Measurements from ENCODE around the gene AGAP1. TPM values are rescaled to one million over a fixed set of nuclear protein-coding genes. Genes with fewer than 3 reads are reported as not detected.

AGAP1 gene
- total RNA-seq, 2 experiments from 2014 or later: not detected

DNA sequence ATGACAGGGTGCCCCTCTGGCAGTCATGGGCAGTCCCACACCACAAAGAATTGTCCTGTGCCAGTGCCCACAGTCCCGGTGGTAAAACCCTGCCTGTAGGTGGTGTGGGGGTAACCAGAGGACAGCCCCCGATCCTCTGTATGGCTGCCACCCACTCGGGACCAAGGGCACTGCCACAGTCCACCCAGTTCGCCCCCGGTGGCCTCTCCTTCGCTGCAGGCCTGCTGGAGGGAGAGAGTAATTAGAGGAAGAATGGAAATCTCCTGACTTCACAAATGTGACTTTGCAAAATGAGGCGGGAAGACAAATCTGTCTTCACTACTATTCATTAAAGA, 663.0 kb downstream of the AGAP1 start:
- Histone ChIP-seq H3K4me3 (ENCODE audit: low read depth, low read length, poor library complexity, severe bottlenecking) (no peak overlapping the region), H3K4me1 (ENCODE audit: insufficient read depth, low read length, poor library complexity, severe bottlenecking) (no peaks in the 10 kb centered on the region), H3K79me2 (ENCODE audit: insufficient read depth, low read depth, low read length) (no peaks in the 10 kb centered on the region), H3K9me3 (ENCODE audit: low read length) (no peaks in the 10 kb centered on the region), H4K20me1 (ENCODE audit: insufficient read depth, low read length) (no peaks in the 10 kb centered on the region), H3K27ac (ENCODE audit: low read depth, low read length, poor library complexity, severe bottlenecking) (no peak overlapping the region), H2AFZ (ENCODE audit: low read length) (no peak overlapping the region), H3K36me3 (ENCODE audit: insufficient read depth, low read length) (no peaks in the 10 kb centered on the region), H3K4me2 (ENCODE audit: low read length) (no peak overlapping the region), H3K9me2 (ENCODE audit: insufficient read depth, low read length) (no peaks in the 10 kb centered on the region)
- no peak for DNase-seq (ENCODE audit: low spot score)
- ChIA-PET CTCF (ENCODE audit: unreplicated experiment) (no interaction called here), POLR2A (no interaction called here)
- TF ChIP-seq EZH2phosphoT487 (IDR thresholded peaks at IDR 0.05; ENCODE audit: borderline replicate concordance, low read depth, low read length): no peak
- TF ChIP-seq, protein P1, sequence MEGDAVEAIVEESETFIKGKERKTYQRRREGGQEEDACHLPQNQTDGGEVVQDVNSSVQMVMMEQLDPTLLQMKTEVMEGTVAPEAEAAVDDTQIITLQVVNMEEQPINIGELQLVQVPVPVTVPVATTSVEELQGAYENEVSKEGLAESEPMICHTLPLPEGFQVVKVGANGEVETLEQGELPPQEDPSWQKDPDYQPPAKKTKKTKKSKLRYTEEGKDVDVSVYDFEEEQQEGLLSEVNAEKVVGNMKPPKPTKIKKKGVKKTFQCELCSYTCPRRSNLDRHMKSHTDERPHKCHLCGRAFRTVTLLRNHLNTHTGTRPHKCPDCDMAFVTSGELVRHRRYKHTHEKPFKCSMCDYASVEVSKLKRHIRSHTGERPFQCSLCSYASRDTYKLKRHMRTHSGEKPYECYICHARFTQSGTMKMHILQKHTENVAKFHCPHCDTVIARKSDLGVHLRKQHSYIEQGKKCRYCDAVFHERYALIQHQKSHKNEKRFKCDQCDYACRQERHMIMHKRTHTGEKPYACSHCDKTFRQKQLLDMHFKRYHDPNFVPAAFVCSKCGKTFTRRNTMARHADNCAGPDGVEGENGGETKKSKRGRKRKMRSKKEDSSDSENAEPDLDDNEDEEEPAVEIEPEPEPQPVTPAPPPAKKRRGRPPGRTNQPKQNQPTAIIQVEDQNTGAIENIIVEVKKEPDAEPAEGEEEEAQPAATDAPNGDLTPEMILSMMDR (conservative IDR thresholded peaks at IDR 0.05; ENCODE audit: low read length): no peak
- no TSS peak for BruUV-seq (replicated peaks)
- intact Hi-C loops (cut with micrococcal nuclease; ENCODE audit: unreplicated experiment): no loop called here

DNA sequence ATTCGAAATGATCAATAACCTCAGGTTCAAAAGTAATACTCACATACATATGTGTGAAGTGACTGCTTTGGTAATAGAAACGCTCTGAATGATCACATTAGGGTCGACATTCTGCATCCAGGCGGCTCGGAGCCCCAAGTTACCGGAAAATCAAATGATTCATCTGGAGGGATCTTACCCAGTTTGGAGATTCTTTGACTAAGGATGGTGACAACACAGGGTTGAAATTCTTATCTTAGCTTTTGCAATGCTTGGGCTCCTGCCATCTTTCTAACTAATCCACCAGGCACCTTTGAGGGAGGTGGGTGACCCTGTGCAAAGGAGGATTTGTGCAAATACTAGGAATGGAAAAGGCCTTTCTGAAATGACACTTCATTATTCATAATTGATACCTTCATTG, 663.5 kb downstream of the AGAP1 start:
- no peaks in the 10 kb centered on the region for H3K79me2 ChIP-seq (ENCODE audit: insufficient read depth, low read depth, low read length)
- no peak overlapping the region for H3K27ac ChIP-seq (ENCODE audit: low read depth, low read length, poor library complexity, severe bottlenecking)
- H3K36me3 ChIP-seq (ENCODE audit: insufficient read depth, low read length): no peaks in the 10 kb centered on the region
- intact Hi-C loops (cut with micrococcal nuclease; ENCODE audit: unreplicated experiment): no loop called here
- no peaks in the 10 kb centered on the region for H3K4me1 ChIP-seq (ENCODE audit: insufficient read depth, low read length, poor library complexity, severe bottlenecking)
- no TSS peak for BruUV-seq (replicated peaks)
- ChIA-PET CTCF (ENCODE audit: unreplicated experiment) (no interaction called here), POLR2A (no interaction called here)
- H3K9me2 ChIP-seq (ENCODE audit: insufficient read depth, low read length): no peaks in the 10 kb centered on the region
- DNase-seq (ENCODE audit: low spot score): no peak
- H3K4me2 ChIP-seq (ENCODE audit: low read length): no peak overlapping the region
- H3K4me3 ChIP-seq (ENCODE audit: low read depth, low read length, poor library complexity, severe bottlenecking): no peak overlapping the region
- no peaks in the 10 kb centered on the region for H3K9me3 ChIP-seq (ENCODE audit: low read length)
- no peak overlapping the region for H2AFZ ChIP-seq (ENCODE audit: low read length)
- no peak for TF ChIP-seq EZH2phosphoT487 (IDR thresholded peaks at IDR 0.05; ENCODE audit: borderline replicate concordance, low read depth, low read length)
- TF ChIP-seq, protein P1 (conservative IDR thresholded peaks at IDR 0.05; ENCODE audit: low read length): no peak
- H4K20me1 ChIP-seq (ENCODE audit: insufficient read depth, low read length): no peaks in the 10 kb centered on the region

DNA sequence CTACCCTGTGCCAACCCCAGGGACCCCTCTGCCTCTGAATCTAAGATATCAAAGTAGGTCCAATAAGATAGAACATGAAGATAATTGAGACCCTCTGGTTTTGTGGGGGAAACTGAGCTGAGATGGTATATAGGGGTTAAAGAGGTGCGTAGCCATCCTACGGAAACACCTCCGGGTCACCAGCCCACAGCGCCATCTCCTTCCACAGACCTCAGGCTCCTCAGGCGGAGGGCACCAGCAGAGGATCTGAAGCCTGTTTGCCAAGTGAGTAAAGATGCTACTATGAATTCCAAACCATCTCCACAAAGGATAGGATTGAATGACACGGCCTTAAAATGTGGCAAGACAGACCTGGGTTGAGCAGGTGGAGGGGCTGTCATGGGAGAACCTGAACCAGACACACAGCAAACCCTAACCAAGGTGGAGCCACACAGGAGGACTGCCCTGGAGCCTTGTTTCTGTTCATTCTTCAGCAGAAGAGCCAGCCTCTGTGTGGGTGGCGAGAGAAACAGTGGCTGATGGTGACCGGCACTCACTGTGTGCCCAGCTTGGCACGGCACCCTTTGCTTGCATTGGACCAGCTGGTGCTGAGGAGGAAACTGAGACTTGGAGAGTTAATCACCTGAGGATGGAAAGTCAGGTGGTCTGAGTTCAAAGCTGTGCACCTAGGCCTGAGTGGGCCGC, 664.1 kb downstream of the AGAP1 start:
- no peak overlapping the region for H3K4me3 ChIP-seq (ENCODE audit: low read depth, low read length, poor library complexity, severe bottlenecking)
- no peaks in the 10 kb centered on the region for H3K36me3 ChIP-seq (ENCODE audit: insufficient read depth, low read length)
- no peak overlapping the region for H3K4me2 ChIP-seq (ENCODE audit: low read length)
- BruUV-seq (replicated peaks): no TSS peak
- H3K27ac ChIP-seq (ENCODE audit: low read depth, low read length, poor library complexity, severe bottlenecking): no peak overlapping the region
- H2AFZ ChIP-seq (ENCODE audit: low read length): no peak overlapping the region
- POLR2A ChIA-PET: no interaction called here
- H3K4me1 ChIP-seq (ENCODE audit: insufficient read depth, low read length, poor library complexity, severe bottlenecking): no peaks in the 10 kb centered on the region
- intact Hi-C loops (cut with micrococcal nuclease; ENCODE audit: unreplicated experiment): no loop called here
- no peaks in the 10 kb centered on the region for H3K79me2 ChIP-seq (ENCODE audit: insufficient read depth, low read depth, low read length)
- DNase-seq (ENCODE audit: low spot score): no peak
- CTCF ChIA-PET (ENCODE audit: unreplicated experiment): no interaction called here
- H3K9me3 ChIP-seq (ENCODE audit: low read length): no peaks in the 10 kb centered on the region
- no peak for TF ChIP-seq EZH2phosphoT487 (IDR thresholded peaks at IDR 0.05; ENCODE audit: borderline replicate concordance, low read depth, low read length)
- TF ChIP-seq, protein P1 (conservative IDR thresholded peaks at IDR 0.05; ENCODE audit: low read length): no peak
- H3K9me2 ChIP-seq (ENCODE audit: insufficient read depth, low read length): no peaks in the 10 kb centered on the region
- no peaks in the 10 kb centered on the region for H4K20me1 ChIP-seq (ENCODE audit: insufficient read depth, low read length)

Measured in OCI-LY7 (cell line).